ENCODE data around the gene SFXN5. TPM values are rescaled to one million over a fixed set of nuclear protein-coding genes. Genes with fewer than 3 reads are reported as not detected.

The SFXN5 gene
- total RNA-seq, 3 donors from 2014 or later (not counting 1 experiment from before 2014, with no cell fraction given): 15.3 to 22.3 (median 19.8) TPM

DNA sequence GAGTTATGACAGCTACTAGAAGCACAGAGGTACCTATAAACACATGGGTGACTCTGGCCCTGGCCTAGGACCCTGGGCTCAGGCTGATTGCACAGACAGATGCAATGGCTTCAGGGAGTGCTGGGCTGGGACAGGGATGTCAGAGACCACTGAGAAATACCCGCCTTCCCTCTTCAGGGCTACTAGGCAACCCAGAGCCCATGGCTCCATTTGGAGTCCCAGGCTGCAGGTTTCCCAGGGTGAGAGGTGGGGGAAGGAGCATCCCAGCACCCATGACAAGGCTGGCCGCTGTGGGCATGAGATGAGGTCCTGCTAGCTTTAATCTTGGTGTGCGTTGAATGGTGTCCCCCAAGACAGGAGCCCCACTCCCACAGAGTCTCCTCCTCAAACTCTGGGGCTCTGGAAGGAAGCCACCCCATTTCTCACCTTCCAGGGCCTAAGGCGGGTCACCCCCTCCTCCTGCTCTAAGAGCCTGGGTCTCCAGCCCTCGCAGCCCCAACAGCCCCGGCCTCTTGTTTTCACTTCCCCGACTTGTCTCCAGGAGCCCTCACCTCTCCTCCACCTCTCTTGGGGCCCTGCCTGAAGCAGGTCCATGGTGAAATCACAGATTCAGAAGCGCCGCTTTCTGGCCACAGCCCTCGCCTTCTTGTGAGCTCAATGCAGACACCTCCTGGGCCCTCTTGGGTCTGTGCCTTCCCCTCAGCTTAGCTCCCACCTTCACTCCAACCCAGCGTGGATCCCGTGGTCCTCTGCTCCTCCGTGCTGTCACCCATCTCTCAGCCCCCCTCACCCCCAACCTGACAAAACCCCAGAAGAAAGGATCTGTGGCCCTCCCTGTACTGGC is 112.7 kb downstream of the SFXN5 start:
- H3K27me3 Mint-ChIP-seq (ENCODE audit: low read depth in 2 of 2): no peaks in the 10 kb centered on the region
- no peak for ATAC-seq
- H3K27ac Mint-ChIP-seq: peak overlapping the region; percentile 64 to 69
- Histone ChIP-seq H3K4me3 (ENCODE audit: low read length) (no peak overlapping the region), H3K27ac (ENCODE audit: low read length) (no peak overlapping the region), H3K9me3 (ENCODE audit: control insufficient read depth, insufficient read depth, low read length) (no peaks in the 10 kb centered on the region), H3K27me3 (ENCODE audit: control insufficient read depth, insufficient read depth, low read length) (no peaks in the 10 kb centered on the region), H3K36me3 (ENCODE audit: control insufficient read depth, insufficient read depth, low read length) (peaks cover 3% of the 10 kb centered on the region), H3K4me1 (ENCODE audit: control insufficient read depth, insufficient read depth, low read length) (peaks cover 33% of the 10 kb centered on the region)
- no peak for DNase-seq
- TF ChIP-seq, protein P1, sequence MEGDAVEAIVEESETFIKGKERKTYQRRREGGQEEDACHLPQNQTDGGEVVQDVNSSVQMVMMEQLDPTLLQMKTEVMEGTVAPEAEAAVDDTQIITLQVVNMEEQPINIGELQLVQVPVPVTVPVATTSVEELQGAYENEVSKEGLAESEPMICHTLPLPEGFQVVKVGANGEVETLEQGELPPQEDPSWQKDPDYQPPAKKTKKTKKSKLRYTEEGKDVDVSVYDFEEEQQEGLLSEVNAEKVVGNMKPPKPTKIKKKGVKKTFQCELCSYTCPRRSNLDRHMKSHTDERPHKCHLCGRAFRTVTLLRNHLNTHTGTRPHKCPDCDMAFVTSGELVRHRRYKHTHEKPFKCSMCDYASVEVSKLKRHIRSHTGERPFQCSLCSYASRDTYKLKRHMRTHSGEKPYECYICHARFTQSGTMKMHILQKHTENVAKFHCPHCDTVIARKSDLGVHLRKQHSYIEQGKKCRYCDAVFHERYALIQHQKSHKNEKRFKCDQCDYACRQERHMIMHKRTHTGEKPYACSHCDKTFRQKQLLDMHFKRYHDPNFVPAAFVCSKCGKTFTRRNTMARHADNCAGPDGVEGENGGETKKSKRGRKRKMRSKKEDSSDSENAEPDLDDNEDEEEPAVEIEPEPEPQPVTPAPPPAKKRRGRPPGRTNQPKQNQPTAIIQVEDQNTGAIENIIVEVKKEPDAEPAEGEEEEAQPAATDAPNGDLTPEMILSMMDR (IDR thresholded peaks at IDR 0.05): no peak
- H3K9me3 Mint-ChIP-seq: no peaks in the 10 kb centered on the region
- peaks cover 45 to 76% of the 10 kb centered on the region in 2 donors for H3K4me1 Mint-ChIP-seq
- WGBS (ENCODE audit: insufficient coverage): 90% methylated on average over 13 of the region's 13 CpGs
- no peaks in the 10 kb centered on the region for H3K36me3 Mint-ChIP-seq
- H3K4me3 Mint-ChIP-seq: no peak overlapping the region
- intact Hi-C loops (cut with micrococcal nuclease): no loop called here

DNA sequence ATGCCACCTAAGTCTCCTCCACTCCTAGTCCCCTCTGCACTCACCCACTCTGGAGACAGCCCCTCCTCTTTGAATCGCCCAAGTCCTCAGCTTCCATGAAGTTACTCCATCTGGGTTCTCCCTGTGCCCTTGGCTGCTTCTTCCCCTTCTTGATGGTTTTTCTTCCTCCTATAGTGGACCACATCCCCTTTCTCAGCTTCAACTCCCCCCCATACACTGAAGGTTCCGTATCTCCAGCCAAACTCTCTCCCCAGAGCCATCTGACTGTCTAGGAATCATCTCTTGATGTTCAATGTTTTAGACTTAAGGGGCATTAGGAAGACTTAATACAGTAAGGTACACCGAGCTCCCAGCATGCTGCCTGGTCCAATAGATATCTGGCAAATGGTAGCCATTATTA is 114.6 kb downstream of the SFXN5 start:
- no peak overlapping the region for H3K27ac ChIP-seq (ENCODE audit: low read length)
- Mint-ChIP-seq H3K27ac (peak overlapping the region; percentile 47 to 69), H3K27me3 (ENCODE audit: low read depth in 2 of 2) (no peaks in the 10 kb centered on the region), H3K4me1 (peaks cover 53 to 81% of the 10 kb centered on the region in 2 donors), H3K36me3 (no peaks in the 10 kb centered on the region), H3K9me3 (no peaks in the 10 kb centered on the region), H3K4me3 (peak overlapping the region; percentile 70)
- no peaks in the 10 kb centered on the region for H3K27me3 ChIP-seq (ENCODE audit: control insufficient read depth, insufficient read depth, low read length)
- TF ChIP-seq, protein P1 (IDR thresholded peaks at IDR 0.05): no peak
- H3K9me3 ChIP-seq (ENCODE audit: control insufficient read depth, insufficient read depth, low read length): no peaks in the 10 kb centered on the region
- ATAC-seq (no peak), DNase-seq (no peak)
- no peak overlapping the region for H3K4me3 ChIP-seq (ENCODE audit: low read length)
- intact Hi-C loops (cut with micrococcal nuclease): no loop called here
- peaks cover 40% of the 10 kb centered on the region for H3K4me1 ChIP-seq (ENCODE audit: control insufficient read depth, insufficient read depth, low read length)
- H3K36me3 ChIP-seq (ENCODE audit: control insufficient read depth, insufficient read depth, low read length): peaks cover 3% of the 10 kb centered on the region
- WGBS (ENCODE audit: insufficient coverage): 94% methylated on average over 2 of the region's 3 CpGs

DNA sequence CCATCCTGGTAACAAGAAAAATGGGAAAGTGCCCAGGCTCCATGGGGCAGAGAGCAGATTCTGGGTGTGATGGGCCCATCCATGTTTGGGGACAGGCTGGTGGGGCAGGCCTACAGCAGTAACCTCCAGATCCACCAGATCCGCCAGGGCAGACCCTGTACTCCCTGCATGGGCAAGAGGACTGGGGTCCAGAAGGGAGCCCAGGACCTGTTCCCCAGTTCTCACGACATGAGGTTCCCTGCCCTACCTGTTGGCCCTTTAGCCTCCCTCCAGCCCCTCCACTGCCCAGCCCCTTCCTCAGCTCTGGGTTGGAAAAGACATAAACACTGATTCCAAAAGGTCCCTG is 115.5 kb downstream of the SFXN5 start:
- H3K4me3 Mint-ChIP-seq: no peak overlapping the region
- intact Hi-C loops (cut with micrococcal nuclease): no loop called here
- Histone ChIP-seq H3K27me3 (ENCODE audit: control insufficient read depth, insufficient read depth, low read length) (no peaks in the 10 kb centered on the region), H3K27ac (ENCODE audit: low read length) (no peak overlapping the region), H3K4me3 (ENCODE audit: low read length) (no peak overlapping the region), H3K9me3 (ENCODE audit: control insufficient read depth, insufficient read depth, low read length) (no peaks in the 10 kb centered on the region), H3K4me1 (ENCODE audit: control insufficient read depth, insufficient read depth, low read length) (peaks cover 40% of the 10 kb centered on the region), H3K36me3 (ENCODE audit: control insufficient read depth, insufficient read depth, low read length) (peaks cover 3% of the 10 kb centered on the region)
- DNase-seq: no peak
- WGBS (ENCODE audit: insufficient coverage): 89% methylated on average over 2 of the region's 2 CpGs
- peak overlapping the region; percentile 89 to 97 for H3K27ac Mint-ChIP-seq
- peaks cover 53 to 76% of the 10 kb centered on the region in 2 donors for H3K4me1 Mint-ChIP-seq
- H3K36me3 Mint-ChIP-seq: no peaks in the 10 kb centered on the region
- no peak for ATAC-seq
- H3K27me3 Mint-ChIP-seq (ENCODE audit: low read depth in 2 of 2): no peaks in the 10 kb centered on the region
- TF ChIP-seq, protein P1 (IDR thresholded peaks at IDR 0.05): no peak
- H3K9me3 Mint-ChIP-seq: no peaks in the 10 kb centered on the region
